ENCODE measurements around the gene ELAVL2.

The ELAVL2 gene

DNA sequence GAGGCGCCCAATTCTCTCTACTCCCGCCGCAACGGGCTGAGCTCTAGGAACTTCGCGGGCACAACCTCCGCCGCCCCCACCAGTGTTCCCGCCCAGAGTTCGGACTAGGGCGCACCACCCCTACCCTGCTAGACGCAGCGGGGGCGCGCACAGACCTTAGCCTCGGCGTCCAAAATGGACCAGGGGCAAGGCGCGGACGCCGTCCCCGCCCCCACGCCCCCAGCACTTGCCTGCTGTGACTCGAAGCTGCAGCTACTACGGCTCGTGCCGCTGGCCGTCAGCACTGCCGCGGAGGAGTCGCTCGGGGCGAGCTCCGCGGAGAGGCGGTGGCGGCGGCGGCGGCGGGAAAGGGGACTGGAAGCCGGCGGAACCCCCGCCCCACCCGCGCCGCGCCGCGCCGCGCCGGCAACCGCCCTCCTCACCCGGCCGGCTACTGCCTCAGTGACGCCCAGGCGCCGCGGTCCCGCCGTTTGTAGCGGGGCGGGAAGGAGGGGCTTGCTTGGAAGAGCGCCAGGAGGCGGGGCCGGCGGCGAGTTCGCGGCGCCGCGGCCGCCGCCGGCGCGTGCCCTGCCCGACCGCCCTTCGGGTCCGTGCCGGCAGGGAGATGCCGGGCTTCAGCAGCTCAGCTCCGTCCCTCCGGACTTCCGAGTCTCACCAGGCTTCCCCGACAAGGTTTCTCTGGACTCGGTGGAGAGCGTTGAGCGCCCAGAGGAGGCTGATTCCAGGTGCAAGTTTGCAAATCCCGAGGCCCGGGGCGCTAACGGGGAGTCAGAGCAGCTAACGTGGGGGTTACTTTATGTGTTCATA, 4.5 kb downstream of the ELAVL2 start:
- DNase-seq (ENCODE audit: low spot score), result no peak

DNA sequence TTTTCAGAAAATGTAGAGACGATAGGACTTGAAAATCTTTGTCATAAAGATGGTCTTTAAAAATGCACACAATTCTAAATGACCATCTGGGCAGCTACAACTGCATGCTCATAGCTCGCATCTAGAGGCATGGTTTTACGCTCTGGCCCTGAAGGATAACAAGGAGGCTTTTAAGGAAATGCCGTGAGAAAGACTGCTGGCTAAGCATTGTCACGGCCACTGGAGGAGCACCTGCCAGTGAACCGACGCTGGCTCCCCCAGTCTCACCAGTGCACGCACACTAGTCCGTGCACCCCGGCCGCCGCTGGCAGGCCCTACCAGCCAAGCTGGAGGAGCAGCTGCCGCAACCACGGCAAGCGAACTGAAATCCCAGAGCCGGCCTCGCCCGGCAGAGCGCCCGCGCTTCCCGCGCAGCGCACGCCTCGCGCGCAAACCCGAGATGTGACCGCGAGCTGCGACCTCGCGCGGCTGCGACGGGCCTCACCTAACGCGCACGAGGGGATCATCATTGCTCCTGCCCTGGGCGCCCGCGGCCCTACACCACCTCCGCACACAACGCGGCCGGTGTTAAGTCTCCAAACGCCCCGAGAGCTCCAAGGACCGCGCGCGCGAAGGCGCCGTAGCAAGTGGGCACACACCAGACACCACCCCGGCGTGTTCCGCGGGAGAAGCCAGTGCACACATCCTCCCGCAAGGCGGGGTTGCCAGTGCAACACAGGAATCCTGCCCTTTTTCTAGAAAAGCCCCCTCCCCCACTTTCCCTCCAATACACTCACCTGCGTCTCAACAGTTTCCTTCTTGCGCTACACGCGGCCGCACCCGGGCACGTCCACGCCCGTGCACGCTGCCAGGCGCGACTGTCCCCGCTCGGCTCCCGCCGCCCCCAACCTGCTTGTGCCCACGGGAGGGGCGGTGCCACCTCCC, 5.3 kb downstream of the ELAVL2 start:
- DNase-seq (ENCODE audit: low spot score), result no peak

DNA sequence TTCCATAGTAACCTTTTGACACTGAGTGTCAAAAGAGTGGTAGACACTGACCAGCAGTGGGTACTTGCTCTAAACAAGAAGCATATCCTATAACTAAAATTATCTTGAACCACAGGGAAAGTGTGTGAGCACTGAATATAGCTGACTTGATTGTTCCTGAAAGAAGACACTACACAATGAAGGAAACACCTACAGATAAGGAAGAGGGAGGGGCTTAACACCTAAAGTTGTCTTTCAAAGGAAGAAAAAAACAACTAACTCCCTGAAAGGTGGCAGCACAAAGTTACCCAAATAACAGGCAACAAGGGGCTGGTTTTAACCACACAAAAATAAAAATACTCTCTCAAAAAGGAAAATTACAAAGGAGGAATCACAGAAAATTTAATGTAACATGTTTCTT, 6.6 kb downstream of the ELAVL2 start:
- no peak for DNase-seq (ENCODE audit: low spot score)

DNA sequence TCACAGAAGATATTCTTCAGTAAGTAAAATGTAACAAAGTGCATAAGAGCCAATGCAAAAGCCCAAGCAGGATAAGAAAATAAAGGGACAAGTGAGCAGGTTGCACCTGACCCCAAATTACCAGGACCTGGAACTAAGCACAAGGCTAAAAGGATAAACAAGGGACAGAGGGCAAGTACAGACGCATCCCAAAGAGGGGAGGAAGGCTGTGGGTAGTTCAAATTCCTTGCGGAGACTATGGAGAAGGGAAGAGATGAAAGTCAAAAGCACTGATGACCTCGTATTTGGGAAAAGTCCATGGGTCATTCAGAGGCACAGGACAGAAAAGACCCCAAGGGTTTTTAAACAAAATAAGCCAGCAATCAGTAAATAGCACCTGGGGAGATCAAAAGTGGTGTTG, 11.8 kb downstream of the ELAVL2 start:
- no peak for DNase-seq (ENCODE audit: low spot score)

DNA sequence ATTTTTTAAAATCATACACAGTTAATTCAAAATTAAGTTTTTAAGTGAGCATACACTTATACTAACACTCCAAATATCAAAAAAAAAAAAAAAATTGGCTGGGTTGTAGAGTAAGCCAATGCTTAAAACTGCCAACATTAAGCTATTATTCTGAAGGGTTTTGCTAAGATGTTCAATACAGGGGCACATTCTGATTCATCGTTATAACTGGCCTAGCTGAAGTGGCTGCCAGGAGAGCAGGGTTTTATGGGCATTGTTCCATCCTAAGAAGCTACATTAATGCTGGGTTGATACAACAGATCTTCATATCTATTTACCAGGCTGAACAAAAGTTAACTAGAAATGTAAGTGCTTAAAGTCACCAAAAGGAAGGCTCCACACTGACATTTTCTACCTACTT, 13.4 kb downstream of the ELAVL2 start:
- no peak for DNase-seq (ENCODE audit: low spot score)

DNA sequence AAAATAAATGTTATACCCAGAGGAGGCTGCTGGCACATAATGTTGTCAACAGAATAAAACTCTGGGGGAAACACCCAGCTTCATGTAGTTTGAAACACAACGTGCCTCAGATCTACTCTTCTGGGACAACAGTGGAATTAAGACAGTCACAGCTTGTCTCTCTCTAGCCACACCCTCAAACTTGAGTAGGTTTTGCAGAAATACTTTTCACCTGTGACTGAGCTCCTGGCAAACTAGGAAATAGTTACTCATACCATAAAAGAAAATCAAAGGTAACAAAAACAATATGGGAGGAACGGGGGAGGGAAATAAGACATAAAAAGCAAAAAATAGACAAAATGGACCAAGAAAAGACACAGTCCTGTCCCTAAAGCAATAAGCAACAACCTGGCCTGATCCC, 14.4 kb downstream of the ELAVL2 start:
- DNase-seq (ENCODE audit: low spot score), result no peak

DNA sequence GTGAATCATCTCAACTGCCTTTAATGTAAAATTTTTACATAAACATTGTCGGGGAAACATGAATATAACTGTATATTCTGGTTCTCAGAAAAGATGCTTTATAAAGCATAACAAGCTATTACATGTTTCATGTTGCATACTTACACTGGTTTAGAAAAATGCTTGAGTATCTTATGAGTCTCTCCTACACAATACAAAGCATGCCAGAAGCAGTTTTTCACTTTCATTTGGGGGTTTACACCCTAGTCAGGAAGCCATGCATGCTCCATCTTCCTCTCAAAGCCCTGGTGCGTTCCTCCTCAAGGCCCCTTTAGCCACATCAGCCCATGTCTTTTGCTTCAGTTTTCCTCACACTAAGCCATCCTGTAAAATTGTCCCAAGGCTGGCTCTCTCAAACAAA, 22.8 kb downstream of the ELAVL2 start:
- DNase-seq (ENCODE audit: low spot score), result no peak

DNA sequence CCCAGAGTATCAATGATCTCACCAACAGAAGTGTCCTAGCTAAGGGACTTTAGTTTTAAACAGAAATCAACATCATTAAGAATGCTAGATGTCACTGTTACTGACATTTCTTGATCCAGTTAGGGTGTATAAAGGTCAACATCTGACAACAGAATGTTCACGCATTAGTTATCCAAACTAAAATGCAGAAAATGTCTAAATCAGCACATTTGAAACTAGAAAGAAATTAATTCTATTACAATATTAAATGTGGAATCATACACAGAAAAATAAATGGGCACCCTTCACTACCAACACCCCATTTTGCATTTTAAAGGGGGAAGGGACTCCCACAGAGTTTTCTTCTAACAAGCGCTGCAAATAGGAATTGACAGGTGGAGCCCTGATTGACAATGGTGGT, 24.5 kb downstream of the ELAVL2 start:
- no peak for DNase-seq (ENCODE audit: low spot score)

DNA sequence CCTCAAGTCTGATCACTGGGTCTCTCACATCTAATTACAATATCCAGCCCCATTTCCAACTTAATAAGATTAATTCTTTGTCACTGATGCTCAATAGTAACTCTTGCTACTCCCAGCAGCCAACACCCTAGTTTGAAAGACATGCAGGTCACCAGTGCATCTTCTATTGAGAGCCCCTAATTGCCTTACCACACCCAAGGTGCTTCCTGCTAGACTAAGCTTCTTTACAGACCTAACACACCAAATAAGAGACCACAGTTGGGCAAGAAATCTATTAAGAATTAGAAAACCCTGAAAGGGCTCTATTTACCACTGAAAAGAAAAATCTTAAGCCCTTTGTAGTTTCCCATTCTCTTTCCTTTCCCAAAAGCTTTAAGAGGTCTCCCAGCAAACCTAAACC, 26.5 kb downstream of the ELAVL2 start:
- DNase-seq (ENCODE audit: low spot score), result no peak

DNA sequence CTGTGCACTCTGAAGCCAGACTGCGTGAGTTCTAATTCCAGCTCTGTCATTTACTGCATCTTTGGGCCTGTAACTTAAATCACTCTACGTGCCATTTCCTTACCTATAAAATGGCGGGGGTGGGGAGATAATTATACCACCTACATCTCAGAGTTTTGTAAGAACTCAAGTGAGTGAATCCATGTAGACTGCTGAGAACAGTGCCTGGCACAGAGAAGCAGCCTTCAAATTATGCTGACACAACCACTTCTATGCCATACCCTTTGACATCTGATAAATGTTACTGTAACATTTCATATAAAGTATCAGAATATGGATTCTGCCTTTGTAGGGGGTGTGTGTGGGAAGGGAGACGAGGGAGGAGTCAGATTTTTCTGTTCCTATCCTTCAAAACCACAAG, 27.7 kb downstream of the ELAVL2 start:
- DNase-seq (ENCODE audit: low spot score), result no peak

DNA sequence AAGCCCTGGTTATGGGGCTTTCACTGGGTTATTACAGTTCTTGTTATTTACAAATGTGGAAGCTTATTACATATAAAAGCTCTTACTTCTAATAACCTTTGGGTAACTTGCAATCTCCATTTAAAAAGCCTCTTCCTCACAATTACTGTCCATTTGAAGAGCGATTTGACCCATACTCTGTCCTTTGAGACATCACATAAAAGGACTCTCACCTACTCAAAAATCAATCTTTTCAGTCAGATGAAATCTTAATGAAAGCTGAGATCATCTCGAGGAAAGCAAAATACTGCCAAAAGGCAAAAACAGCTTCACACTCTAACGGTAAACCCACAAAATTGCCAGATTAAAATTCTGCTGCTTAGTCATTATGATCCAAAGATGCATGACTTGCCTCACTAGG, 29.8 kb downstream of the ELAVL2 start:
- no peak for DNase-seq (ENCODE audit: low spot score)

DNA sequence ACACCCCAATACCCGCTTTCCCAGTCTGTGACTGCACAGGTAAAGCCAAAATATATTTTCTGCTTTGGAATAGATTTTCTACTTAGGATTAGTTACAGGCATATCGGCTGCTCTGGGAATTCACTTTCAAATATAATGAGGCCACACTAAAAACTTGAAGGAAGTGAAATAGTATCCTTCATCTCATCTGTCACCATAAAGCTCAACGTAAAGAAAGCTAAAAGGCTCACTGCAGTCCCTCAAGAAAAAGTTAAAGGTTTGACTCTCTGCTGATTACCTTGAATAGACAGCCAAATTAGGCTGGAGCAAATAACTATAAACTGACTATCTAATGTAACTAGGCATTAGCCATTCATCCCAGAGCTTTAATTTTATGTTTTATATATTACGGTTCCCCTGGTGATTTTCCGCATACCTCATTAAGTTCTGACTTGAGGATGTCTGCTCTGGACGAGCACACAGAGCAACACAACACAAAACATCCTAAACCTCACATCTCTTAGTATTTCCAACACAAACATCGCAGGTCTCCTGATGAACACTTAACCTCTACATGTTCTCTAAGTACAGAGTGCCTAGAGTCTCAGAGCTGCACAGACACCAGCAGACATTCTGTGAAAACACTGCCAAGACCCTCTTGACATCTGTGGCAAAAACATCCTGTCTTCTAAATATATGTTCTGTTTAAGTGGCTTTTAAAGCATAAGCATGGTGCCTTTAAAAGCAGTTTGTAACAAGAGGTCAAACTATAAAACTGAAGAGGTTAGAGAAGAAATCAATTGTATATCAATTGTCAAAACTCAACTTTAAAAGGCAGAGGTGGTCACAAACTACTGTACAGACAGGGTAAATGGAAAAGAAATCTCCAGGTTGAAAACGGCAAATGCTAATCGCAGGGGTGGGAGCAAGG, 35.4 kb downstream of the ELAVL2 start:
- no peak for DNase-seq (ENCODE audit: low spot score)

DNA sequence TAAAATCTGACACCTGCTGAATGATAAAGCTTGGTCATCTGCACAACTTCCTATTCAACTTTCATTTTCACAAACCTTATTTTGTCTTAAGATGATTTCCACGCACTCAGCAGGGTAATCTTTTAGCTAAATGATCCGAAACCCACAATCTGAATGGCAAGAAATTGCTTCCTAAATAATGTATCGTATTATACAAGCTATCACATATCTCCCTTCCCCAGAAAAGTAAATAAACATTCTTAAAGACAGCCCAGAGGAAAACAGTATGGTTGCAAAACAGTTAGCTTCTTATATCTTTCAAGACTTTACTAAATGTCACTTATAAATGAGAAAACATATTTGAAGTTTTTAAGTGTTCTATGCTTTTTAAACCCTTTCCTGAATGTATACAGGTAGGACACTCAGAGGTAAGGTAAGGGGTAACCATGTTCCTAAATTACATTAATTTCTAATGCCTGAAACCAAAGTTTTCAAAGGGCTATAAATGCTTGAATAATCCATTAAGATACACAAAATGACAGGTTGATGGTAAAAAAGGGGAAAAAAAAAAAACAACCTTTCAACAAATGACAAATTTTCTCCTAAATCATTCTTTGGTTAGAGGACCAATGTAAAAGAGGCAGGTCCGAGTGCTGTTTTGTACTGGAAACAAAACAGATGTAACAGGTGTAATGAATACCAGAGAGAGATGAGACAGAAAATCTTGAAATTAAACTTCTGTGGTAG, 36.3 kb downstream of the ELAVL2 start:
- no peak for DNase-seq (ENCODE audit: low spot score)

DNA sequence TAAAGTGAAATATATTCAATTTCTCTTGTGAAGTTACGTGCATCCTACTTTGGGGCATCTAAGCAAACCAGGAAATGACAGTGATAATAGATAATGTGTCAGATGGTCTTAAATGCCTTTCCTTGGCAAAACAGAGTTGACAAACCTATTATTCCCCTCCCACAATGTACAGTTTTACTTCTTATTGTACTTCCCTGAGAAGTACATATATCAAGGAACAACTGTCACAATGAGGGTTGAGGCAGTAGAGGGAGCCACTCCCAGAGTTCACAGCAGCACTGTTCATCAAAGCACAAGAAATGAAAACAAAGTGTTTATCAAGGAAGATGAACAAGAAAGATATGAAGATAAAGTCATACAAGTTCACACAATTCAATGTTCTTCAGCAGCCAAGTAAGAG, 41.1 kb downstream of the ELAVL2 start:
- DNase-seq (ENCODE audit: low spot score), result no peak

DNA sequence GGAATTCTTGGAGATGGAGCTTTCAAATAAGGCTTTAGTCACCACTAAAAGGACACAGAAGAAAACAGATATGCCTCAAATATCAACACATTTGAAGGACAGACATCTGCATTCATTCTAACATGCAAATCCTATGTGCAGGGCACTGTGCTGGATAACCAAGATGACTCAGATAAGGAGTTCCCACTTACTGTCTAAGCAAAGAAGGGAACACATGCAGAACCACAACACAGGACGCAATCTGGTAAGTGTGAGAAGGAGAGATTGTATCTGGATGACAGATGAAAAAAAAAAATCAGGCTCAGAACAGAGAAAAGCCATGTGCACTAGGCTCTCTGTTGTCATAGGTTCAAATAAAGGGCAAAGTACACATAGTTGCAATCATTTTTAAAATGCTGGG, 42.5 kb downstream of the ELAVL2 start:
- DNase-seq (ENCODE audit: low spot score), result no peak

DNA sequence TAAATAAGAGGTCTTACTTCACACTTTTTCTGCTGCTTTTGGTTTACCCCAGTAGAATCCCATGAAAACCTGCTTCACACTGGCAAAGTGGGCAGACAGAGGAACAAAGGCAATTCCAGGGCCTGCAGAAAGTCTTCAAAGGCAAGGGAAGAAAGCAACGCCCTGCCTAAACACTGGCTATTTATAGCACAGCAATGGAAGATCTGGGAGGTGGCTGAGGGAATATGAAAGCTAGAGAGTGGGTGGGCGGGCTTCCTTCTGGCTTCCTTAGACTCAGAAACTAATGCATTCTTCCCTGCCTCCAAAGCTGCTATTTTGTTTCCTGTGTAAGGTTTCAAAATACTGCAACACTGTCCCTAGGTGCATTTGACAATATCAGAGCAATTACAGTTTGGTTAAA, 46.8 kb downstream of the ELAVL2 start:
- no peak for DNase-seq (ENCODE audit: low spot score)

DNA sequence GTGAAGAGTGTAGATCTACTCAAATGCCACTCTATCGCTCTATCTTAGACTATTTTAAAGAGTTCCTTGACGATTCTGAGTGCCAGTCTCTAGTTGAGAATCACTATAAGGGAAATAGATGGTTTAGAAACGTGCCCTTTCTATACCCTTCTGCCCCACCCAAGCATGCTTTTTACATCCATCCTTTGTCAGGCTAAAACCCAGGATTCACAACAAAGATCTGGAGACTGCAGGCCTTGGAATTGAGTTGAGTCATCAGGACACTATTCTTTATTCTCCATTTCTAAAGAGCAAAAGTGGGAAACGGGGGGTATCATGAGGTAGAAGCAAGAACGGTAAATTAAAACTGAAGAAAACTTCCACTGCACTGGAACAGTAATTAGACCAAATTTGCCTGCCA, 48.7 kb downstream of the ELAVL2 start:
- DNase-seq (ENCODE audit: low spot score), result no peak

DNA sequence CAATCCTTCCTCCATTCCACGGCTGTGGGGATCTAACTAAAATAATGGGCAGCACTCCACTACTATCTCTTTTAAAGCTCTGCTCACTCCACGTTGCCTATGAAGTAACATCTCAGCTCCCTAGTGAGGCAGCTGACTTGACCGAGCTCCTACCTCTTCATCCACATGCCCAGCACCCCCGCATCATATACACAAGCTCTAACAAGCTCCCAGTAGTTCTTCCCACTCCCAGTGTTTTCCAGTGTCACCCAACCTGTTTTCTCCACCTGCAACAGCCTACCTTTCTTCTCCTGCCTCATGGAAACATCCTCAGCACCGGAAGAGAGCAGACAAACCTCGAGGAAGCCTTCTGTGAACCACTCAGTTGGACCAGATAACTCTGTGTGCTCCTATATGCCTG, 50.5 kb downstream of the ELAVL2 start:
- no peak for DNase-seq (ENCODE audit: low spot score)

DNA sequence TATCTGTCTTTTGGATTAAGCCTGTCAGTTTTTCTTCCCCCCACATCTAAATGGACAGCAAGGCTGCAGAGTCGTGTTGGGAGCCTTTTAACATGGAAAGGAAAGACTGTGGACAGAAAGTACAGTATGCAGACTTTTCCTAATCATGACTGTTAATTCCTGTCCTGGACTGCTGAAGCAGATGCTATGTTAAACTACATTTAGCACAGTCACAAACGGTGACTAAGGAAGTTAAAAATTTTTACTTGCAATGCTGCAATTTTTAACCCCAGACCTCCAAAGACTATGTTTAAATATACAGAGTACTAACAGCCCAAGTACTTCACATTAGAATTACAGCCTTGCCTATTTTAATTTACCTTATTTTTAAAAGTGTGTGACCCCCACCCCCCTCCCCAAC, 51.8 kb downstream of the ELAVL2 start:
- DNase-seq (ENCODE audit: low spot score), result no peak

DNA sequence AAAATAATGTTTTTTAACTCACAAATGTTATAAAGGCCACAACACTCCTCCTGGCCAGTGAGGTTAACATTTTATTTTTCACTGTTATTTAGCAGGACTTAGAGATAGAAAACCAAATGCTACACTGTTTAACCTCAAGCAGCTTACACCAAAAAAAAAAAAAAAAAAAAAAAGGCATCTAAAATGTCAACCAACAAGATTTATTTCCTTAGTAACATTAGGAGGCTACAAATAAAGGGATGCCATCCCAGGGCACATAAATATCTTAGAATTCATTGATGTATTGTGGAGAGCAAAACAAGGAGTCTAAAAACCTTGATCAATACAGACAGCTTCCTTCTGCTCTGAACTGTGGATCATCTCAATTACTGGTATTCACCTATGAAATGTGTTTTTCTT, 53.7 kb downstream of the ELAVL2 start:
- no peak for DNase-seq (ENCODE audit: low spot score)

DNA sequence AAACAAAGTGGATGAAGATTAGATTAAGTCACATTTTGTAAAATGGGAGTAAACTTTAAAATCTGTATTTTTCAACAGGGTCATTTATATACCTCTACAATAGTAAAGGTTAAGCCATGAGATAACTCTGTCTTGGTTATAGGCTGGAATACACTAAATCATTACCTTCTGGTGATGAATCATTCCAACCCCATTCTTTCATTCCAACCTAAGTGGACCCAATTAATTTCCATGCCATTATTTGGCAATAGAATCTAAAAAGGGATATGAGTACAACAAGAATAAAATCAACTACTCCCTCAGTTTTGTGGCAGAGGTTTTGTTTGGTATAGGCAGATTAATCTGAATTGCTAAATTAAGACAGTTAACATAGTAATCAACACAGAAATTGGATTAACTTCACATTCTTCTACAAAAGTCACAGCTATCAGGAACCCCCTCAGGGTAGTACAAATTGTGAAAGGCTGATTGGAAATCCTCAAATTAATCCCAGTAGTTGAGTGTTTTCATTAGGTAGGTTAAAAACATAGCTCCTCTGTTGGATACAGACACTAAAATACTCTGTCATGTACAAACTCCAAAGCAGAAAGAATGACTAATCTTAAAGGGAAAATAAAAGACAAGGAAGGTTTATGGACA, 54.2 kb downstream of the ELAVL2 start:
- no peak for DNase-seq (ENCODE audit: low spot score)
